Heart left ventricle (tissue), 16 donors: Measurements from ENCODE around the gene STX3. TPM values are rescaled to one million over a fixed set of nuclear protein-coding genes. Genes with fewer than 3 reads are reported as not detected.

ENCODE experiments used
- ATAC-seq, 4 donors: fragments of 200-7000 bp; cut with Tn5 transposase; one replicate each; pipeline ENCODE4 v1.9.1; 2020 to 2022; ENCODE audit warnings: moderate library complexity in 4 of 4, mild to moderate bottlenecking in 3 of 4, moderate number of reproducible peaks in 1 of 4
- DNase-seq, 5 donors: peaks; one replicate each; pipeline ENCODE4 v3.0.0-alpha.2; 2020
- H3K27ac ChIP-seq, 12 donors: fragments of 200-600 bp; sonication (generic) in 4 of 12; one replicate each; pipeline versions ENCODE4 v1.5.0 to v1.8.0; 2016 to 2022; ENCODE audit warnings: mild to moderate bottlenecking in 2 of 12
- H3K27me3 ChIP-seq, 9 donors: fragments of 200-600 bp; sonication (generic) in 2 of 9; one replicate each; pipeline versions ENCODE4 v1.5.1 to v1.8.0; 2016 to 2022; ENCODE audit warnings: mild to moderate bottlenecking in 3 of 9
- H3K36me3 ChIP-seq, 9 donors: fragments of 200-600 bp; sonication (generic) in 2 of 9; one replicate each; pipeline versions ENCODE4 v1.5.0 to v1.8.0; 2018 to 2022; ENCODE audit warnings: mild to moderate bottlenecking in 2 of 9
- H3K4me1 ChIP-seq, 12 donors: fragments of 200-600 bp; sonication (generic) in 4 of 12; one replicate each; pipeline versions ENCODE4 v1.5.0 to v1.8.0; 2016 to 2022; ENCODE audit warnings: mild to moderate bottlenecking in 3 of 12
- H3K4me3 ChIP-seq, 12 donors: fragments of 200-600 bp; sonication (generic) in 4 of 12; one replicate each; pipeline versions ENCODE4 v1.5.0 to v1.8.0; 2017 to 2022; ENCODE audit warnings: mild to moderate bottlenecking in 9 of 12, moderate library complexity in 4 of 12
- H3K9me3 ChIP-seq, 12 donors: fragments of 200-600 bp; sonication (generic) in 4 of 12; one replicate each; pipeline versions ENCODE4 v1.5.0 to v1.8.0; 2016 to 2022; ENCODE audit warnings: mild to moderate bottlenecking in 1 of 12
- CTCF ChIP-seq, 12 donors: fragments of 200-600 bp; sonication (generic) in 4 of 12; IDR thresholded peaks; one replicate each; pipeline versions ENCODE4 v1.5.0 to v1.8.0; 2018 to 2022; ENCODE audit warnings: antibody characterized with exemption in 12 of 12, mild to moderate bottlenecking in 5 of 12
- POLR2A ChIP-seq, 2 donors: fragments of 450-650 bp; IDR thresholded peaks; one replicate each; pipeline ENCODE4 v1.6.1; 2017; ENCODE audit warnings: antibody characterized with exemption in 2 of 2, mild to moderate bottlenecking in 2 of 2, moderate library complexity in 2 of 2
- WGBS, 4 donors: extraction: QIAGEN DNeasy Blood & Tissue Kit in 2 of 4; methylation state at CpG; one replicate each; pipeline versions ENCODE4 v1.1.5 to v1.1.7; 2013 to 2018; 5-methylcytosine and 5-hydroxymethylcytosine counted together
- intact Hi-C, 10 donors: fragments of 100-400 bp; cut with DNase I; formaldehyde crosslinking; loops; one replicate each; pipeline versions ENCODE4 v1.11.1 to v1.14.2; 2022
- polyA plus RNA-seq, 2 donors: library from polyadenylated mRNA; stranded (reverse); fragments of 200-250 nt; gene quantifications; one replicate each; pipeline ENCODE4 v1.2.3, GENCODE V29; 2013
- total RNA-seq, 9 donors: library from RNA; depleted of rRNA in 2 of 9; stranded (reverse); fragments of >200 nt in 2 of 9; fragmentation: NEBNext Ultra II Directional in 3 of 9; extraction: Animal tissue kit (Norgen Biotek cat#: 25700) in 3 of 9; gene quantifications; one replicate each; pipeline versions ENCODE4 v1.1.0 to v1.2.4, GENCODE V29; 2016 to 2023
- donor health status: ischemic (EF 13 %, LVEDD 7.1; RV severe dilation, severe dysfunction).
- donor health status: healthy with polysubstance abuse.
- donor health status: DM: no; HTN: yes; CAD: no.
- donor health status: DM: no; HTN: no; CAD: no.
- donor health status: ischemic (EF 25% LVEDD 6.9; RV normal size, moderate dysfunction).
- donor health status: ischemic (EF 25% LVEDD 5.7; RV mildly dilated, moderate dysfunction).
- donor health status: healthy.
- donor health status: DM: yes; HTN: yes; CAD: no.
- donor health status: ischemic (EF 35%, LVEDD 5.7; RV mildly dilated, moderate dysfunction).
- donor health status: nonischemic (EF 11% LVEDD 7.7; RV severe dilation, severe dysfunction).
- donor health status: DM: yes; HTN: yes; CAD: no.
- donor health status: PGD.
- donor health status: ischemic (EF 29% LVEDD 5.4; RV normal size, mild dysfunction).
- donor health status: nonischemic (EF 23%, LVEDD 6.1; RV moderate dilation, normal function).

Gene STX3
- total and polyA plus RNA-seq, 11 donors = 6.8 to 16.6 (median 10.0) TPM

- Histone ChIP-seq H3K9me3 (no peaks in the 10 kb centered on the region), H3K27ac (peak overlapping the region in 11 of 12 donors; percentile 17 to 69 (median 54)), H3K27me3 (no peaks in the 10 kb centered on the region), H3K4me1 (peaks cover 0 to 18% (median 8%) of the 10 kb centered on the region in 12 donors), H3K4me3 (peak overlapping the region in 1 of 12 donors; percentile 35), H3K36me3 (peaks cover 0 to 82% (median 69%) of the 10 kb centered on the region in 9 donors)
- peak; percentile 60 to 92 (median 81) for ATAC-seq
- TF ChIP-seq CTCF (IDR thresholded peaks at IDR 0.05) (no peak), POLR2A (IDR thresholded peaks at IDR 0.05) (no peak)
- peak in 3 of 5 donors; percentile 39 to 46 (median 43) for DNase-seq
- 31 to 43% (median 34%) methylated on average over 5 of the region's 5 CpGs for WGBS, 4 donors
- intact Hi-C loops = loop anchor here (1.0 to 10.0 kb wide), 9 partner anchors 47 to 267 kb away; partner anchors contain the start of genes PATL1 (in 4 of the 10) and STX3 (in 2 of the 10)
Observed at GRCh38 chr11:59801981-59802638, 46.9 kb downstream of the STX3 start.

- Histone ChIP-seq H3K36me3 (peaks cover 0 to 82% (median 69%) of the 10 kb centered on the region in 9 donors), H3K27me3 (no peaks in the 10 kb centered on the region), H3K4me3 (peak overlapping the region in 1 of 12 donors; percentile 35), H3K27ac (peak overlapping the region in 9 of 12 donors; percentile 34 to 69 (median 58)), H3K4me1 (peaks cover 0 to 18% (median 8%) of the 10 kb centered on the region in 12 donors), H3K9me3 (no peaks in the 10 kb centered on the region)
- DNase-seq (peak in 2 of 5 donors; percentile 27 to 37), ATAC-seq (peak; percentile 59 to 81 (median 72))
- 35 to 46% (median 43%) methylated on average over 4 of the region's 4 CpGs for WGBS, 4 donors
- TF ChIP-seq CTCF (IDR thresholded peaks at IDR 0.05) (peak; percentile 45 to 85 (median 70)), POLR2A (IDR thresholded peaks at IDR 0.05) (no peak)
- intact Hi-C loops = loop anchor here (1.0 to 10.0 kb wide), 9 partner anchors 48 to 268 kb away; partner anchors contain the start of genes PATL1 (in 4 of the 10) and STX3 (in 2 of the 10)
Observed at GRCh38 chr11:59802639-59803176, 47.5 kb downstream of the STX3 start.

- Histone ChIP-seq H3K27me3 (no peaks in the 10 kb centered on the region), H3K9me3 (no peaks in the 10 kb centered on the region), H3K4me1 (peaks cover 0 to 18% (median 8%) of the 10 kb centered on the region in 12 donors), H3K4me3 (no peak overlapping the region), H3K36me3 (peaks cover 0 to 83% (median 68%) of the 10 kb centered on the region in 9 donors), H3K27ac (no peak overlapping the region)
- 89 to 96% (median 91%) methylated on average over 2 of the region's 2 CpGs for WGBS, 4 donors
- no peak for ATAC-seq
- TF ChIP-seq POLR2A (IDR thresholded peaks at IDR 0.05) (no peak), CTCF (IDR thresholded peaks at IDR 0.05) (no peak)
- DNase-seq = no peak
- intact Hi-C loops = loop anchor here in 7 of 10 donors (5.0 to 10.0 kb wide), 5 partner anchors 137 to 269 kb away; partner anchors contain the start of gene PATL1 (in 3 of the 7)
Observed at GRCh38 chr11:59804061-59804460, 48.9 kb downstream of the STX3 start.

- DNase-seq = no peak
- no peak overlapping the region for H3K27ac ChIP-seq
- intact Hi-C loops = loop anchor here in 6 of 10 donors (5.0 to 10.0 kb wide), 4 partner anchors 142 to 272 kb away; partner anchors contain the start of gene PATL1 (in 1 of the 6)
- TF ChIP-seq POLR2A (IDR thresholded peaks at IDR 0.05) = no peak
- TF ChIP-seq CTCF (IDR thresholded peaks at IDR 0.05) = no peak
- H3K36me3 ChIP-seq = peaks cover 0 to 65% (median 59%) of the 10 kb centered on the region in 9 donors
- WGBS, 4 donors = 55 to 69% (median 64%) methylated on average over 1 of the region's 1 CpG
- H3K4me3 ChIP-seq = no peak overlapping the region
- no peak for ATAC-seq
- H3K4me1 ChIP-seq = peaks cover 0 to 22% (median 16%) of the 10 kb centered on the region in 12 donors
- no peaks in the 10 kb centered on the region for H3K9me3 ChIP-seq
- no peaks in the 10 kb centered on the region for H3K27me3 ChIP-seq
Observed at GRCh38 chr11:59807047-59807610, 52.0 kb downstream of the STX3 start.
